MM.1S (cell line): ENCODE measurements around the gene KRT73.

Source experiments
- DNase-seq: peaks from one replicate; pipeline ENCODE4 v3.0.0-alpha.2; 2015
- H2AFZ ChIP-seq: fragments of 300-600 bp; sonication (generic); 2 replicates; pipeline ENCODE4 v1.6.0; 2016; ENCODE audit warnings: antibody characterized with exemption, low read length
- H3F3A ChIP-seq: fragments of 300-600 bp; sonication (generic); 2 replicates; pipeline ENCODE4 v1.6.1; 2016; ENCODE audit warnings: mild to moderate bottlenecking, antibody characterized with exemption, low read length, moderate library complexity, mixed read lengths; ENCODE audit not compliant: insufficient read depth
- H3K27ac ChIP-seq: fragments of 300-600 bp; sonication (generic); 2 replicates; pipeline ENCODE4 v1.5.1; 2016; ENCODE audit warnings: mild to moderate bottlenecking, low read length
- H3K27me3 ChIP-seq: fragments of 300-600 bp; sonication (generic); replicated peaks from 2 replicates; pipeline ENCODE4 v1.6.0; 2016; ENCODE audit warnings: low read length; ENCODE audit not compliant: insufficient read depth
- H3K36me3 ChIP-seq: fragments of 300-600 bp; sonication (generic); replicated peaks from 2 replicates; pipeline ENCODE4 v1.6.1; 2016; ENCODE audit warnings: mild to moderate bottlenecking, low read length, mixed read lengths; ENCODE audit not compliant: insufficient read depth
- H3K4me1 ChIP-seq: fragments of 300-600 bp; sonication (generic); 2 replicates; pipeline ENCODE4 v1.6.1; 2016; ENCODE audit warnings: low read length, mixed read lengths
- H3K4me2 ChIP-seq: fragments of 300-600 bp; sonication (generic); 2 replicates; pipeline ENCODE4 v1.6.0; 2016; ENCODE audit warnings: low read depth, low read length
- H3K4me3 ChIP-seq: fragments of 300-600 bp; sonication (generic); 2 replicates; pipeline ENCODE4 v1.5.1; 2016; ENCODE audit warnings: low read length, mixed read lengths
- H3K79me2 ChIP-seq: fragments of 300-600 bp; sonication (generic); 2 replicates; pipeline ENCODE4 v1.6.1; 2016; ENCODE audit warnings: mixed run types, low read length, mixed read lengths
- H3K9ac ChIP-seq: fragments of 300-600 bp; sonication (generic); 2 replicates; pipeline ENCODE4 v1.6.1; 2016; ENCODE audit warnings: low read length, mixed read lengths
- H3K9me2 ChIP-seq: fragments of 300-600 bp; sonication (generic); replicated peaks from 2 replicates; pipeline ENCODE4 v1.6.1; 2016; ENCODE audit warnings: mild to moderate bottlenecking, low read length, mixed read lengths; ENCODE audit not compliant: insufficient read depth
- H3K9me3 ChIP-seq: fragments of 300-600 bp; sonication (generic); replicated peaks from 2 replicates; pipeline ENCODE4 v1.6.1; 2016; ENCODE audit warnings: mild to moderate bottlenecking, low read length, mixed read lengths; ENCODE audit not compliant: insufficient read depth
- H4K20me1 ChIP-seq: fragments of 300-600 bp; sonication (generic); 2 replicates; pipeline ENCODE4 v1.6.1; 2016; ENCODE audit warnings: mild to moderate bottlenecking, low read length, moderate library complexity, mixed read lengths; ENCODE audit not compliant: insufficient read depth
- EZH2 ChIP-seq: fragments of 300-600 bp; sonication (generic); optimal IDR thresholded peaks from 2 replicates; pipeline ENCODE3; 2017; ENCODE audit warnings: low read depth, mild to moderate bottlenecking, antibody characterized with exemption, low read length, mixed read lengths
- EZH2phosphoT487 ChIP-seq: fragments of 300-600 bp; sonication (generic); IDR thresholded peaks from 2 replicates; pipeline ENCODE4 v1.6.1; 2018; ENCODE audit warnings: antibody characterized with exemption, low read length
- TF ChIP-seq, protein P1 (sequence below): fragments of 300-600 bp; sonication (generic); IDR thresholded peaks from 2 replicates; pipeline ENCODE4 v1.5.1; 2016; ENCODE audit warnings: antibody characterized with exemption, low read length, mixed read lengths

Gene KRT73

DNA sequence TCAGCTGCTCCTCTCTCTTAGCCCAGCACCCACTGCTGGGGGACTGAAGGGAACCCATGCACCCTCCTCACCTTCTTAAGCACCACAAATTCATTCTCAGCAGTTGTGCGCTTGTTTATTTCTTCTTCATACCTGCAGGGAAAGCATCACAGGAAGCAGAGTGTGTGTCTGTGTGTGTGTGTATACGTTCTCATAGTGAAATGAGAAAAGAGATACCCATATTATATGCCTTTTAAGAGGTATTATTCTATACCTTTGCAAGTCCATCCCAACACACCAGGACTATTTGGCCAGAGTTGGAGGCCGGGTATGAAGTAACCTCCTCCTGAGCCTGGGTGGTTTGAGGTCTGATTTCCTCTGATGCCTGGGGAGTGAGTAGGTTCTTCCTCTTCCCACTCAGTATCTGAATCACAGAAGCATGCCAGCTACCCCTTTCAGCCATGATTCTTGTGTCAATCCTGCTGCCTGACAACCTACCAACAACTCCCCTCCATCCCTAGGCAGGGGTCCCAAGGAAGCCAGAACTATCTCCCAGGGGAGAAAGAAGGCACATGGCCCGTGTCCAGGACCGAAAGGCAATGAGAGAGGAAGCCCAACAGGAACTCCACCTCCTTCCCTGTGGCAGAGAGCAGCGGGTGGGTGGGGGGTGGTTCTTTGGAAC lies 3.0 kb downstream of the KRT73 start:
- Histone ChIP-seq H3K27ac (no peak overlapping the region), H3K27me3 (peaks cover 65% of the 10 kb centered on the region), H3K79me2 (no peaks in the 10 kb centered on the region), H3K9ac (no peak overlapping the region), H3F3A (no peaks in the 10 kb centered on the region), H3K4me1 (no peaks in the 10 kb centered on the region), H3K9me3 (no peaks in the 10 kb centered on the region), H3K36me3 (no peaks in the 10 kb centered on the region), H3K4me3 (no peak overlapping the region), H3K4me2 (no peak overlapping the region), H3K9me2 (no peaks in the 10 kb centered on the region), H4K20me1 (no peaks in the 10 kb centered on the region), H2AFZ (no peak overlapping the region)
- DNase-seq: no peak
- TF ChIP-seq EZH2: no peak
- TF ChIP-seq, protein P1, sequence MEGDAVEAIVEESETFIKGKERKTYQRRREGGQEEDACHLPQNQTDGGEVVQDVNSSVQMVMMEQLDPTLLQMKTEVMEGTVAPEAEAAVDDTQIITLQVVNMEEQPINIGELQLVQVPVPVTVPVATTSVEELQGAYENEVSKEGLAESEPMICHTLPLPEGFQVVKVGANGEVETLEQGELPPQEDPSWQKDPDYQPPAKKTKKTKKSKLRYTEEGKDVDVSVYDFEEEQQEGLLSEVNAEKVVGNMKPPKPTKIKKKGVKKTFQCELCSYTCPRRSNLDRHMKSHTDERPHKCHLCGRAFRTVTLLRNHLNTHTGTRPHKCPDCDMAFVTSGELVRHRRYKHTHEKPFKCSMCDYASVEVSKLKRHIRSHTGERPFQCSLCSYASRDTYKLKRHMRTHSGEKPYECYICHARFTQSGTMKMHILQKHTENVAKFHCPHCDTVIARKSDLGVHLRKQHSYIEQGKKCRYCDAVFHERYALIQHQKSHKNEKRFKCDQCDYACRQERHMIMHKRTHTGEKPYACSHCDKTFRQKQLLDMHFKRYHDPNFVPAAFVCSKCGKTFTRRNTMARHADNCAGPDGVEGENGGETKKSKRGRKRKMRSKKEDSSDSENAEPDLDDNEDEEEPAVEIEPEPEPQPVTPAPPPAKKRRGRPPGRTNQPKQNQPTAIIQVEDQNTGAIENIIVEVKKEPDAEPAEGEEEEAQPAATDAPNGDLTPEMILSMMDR: no peak

DNA sequence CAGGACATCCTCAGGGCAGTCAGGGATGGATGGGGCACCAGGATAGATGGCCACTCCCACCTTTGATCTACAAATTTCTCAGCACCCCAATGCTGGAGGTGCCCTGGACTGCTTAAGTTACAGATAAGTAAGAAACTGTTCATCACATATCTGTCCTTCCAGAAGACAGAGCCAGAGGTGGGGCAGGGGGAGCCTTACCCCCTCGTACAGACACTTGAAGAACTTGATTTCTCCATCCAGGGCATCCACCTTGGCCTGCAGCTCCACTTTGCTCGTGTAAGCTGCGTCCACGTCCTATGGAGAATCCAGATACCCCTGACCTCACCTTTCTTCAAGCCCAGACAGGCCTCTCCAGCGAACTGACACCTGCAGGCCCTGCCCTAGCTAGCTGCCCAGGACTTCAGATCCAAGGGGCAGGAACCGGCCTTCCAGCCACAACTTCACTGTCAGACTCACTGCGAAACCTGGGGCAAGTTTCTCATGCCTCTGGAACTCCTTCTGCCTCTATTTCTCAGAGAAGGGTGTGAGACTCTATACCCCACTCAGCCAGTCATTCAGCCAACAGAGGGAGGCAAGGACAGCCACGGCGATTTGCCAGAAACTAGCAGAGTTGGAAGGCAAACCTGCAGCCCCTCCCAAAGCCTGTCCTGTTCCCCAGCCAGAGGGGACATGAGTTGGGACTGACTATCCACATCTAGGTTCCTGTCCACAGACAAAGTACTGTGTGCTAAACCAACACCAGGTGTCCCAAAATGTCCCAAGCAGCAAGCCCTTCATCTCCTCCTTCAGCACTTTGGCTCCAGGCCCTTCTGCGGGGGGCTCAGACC lies 3.8 kb downstream of the KRT73 start:
- H3K36me3 ChIP-seq: no peaks in the 10 kb centered on the region
- H3K4me1 ChIP-seq: no peaks in the 10 kb centered on the region
- H3K9ac ChIP-seq: no peak overlapping the region
- H3K9me2 ChIP-seq: no peaks in the 10 kb centered on the region
- H3K9me3 ChIP-seq: no peaks in the 10 kb centered on the region
- no peaks in the 10 kb centered on the region for H4K20me1 ChIP-seq
- H3K4me2 ChIP-seq: no peak overlapping the region
- TF ChIP-seq, protein P1: no peak
- no peak for TF ChIP-seq EZH2
- no peak for TF ChIP-seq EZH2phosphoT487
- H2AFZ ChIP-seq: no peak overlapping the region
- no peak overlapping the region for H3K4me3 ChIP-seq
- H3F3A ChIP-seq: no peaks in the 10 kb centered on the region
- H3K27me3 ChIP-seq: peaks cover 72% of the 10 kb centered on the region
- no peak overlapping the region for H3K27ac ChIP-seq
- DNase-seq: no peak
- no peaks in the 10 kb centered on the region for H3K79me2 ChIP-seq

DNA sequence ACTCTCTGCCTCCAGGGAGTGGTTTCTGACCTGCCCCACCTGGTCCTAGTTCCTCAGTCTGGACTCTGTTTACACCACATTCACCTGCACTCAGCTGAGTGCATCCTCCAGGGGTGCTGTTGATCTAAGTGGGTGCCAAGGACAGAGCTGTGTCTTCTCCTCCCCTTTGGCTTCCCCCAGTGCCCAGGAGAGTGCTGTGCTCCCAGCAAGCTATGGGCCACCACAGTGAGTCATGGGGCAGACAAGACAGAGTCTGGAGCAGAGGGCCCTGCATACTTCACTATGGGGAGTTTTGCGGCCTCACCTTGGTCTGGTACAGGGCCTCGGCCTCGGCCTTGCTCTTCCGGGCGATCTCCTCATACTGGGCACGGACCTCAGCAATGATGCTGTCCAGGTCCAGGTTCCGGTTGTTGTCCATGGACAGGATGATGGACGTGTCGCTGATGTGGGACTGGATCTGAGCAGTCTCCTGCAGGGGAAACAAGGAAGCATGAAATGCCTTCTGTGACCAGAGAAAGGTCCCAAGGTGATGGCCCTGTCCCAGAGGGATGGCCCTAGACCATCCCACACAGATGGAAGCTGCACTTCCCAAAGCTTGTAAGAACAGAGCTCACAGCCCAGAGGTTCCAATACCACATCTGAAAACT lies 4.9 kb downstream of the KRT73 start:
- H3K27me3 ChIP-seq: peaks cover 71% of the 10 kb centered on the region
- no peak for DNase-seq
- H3K4me3 ChIP-seq: no peak overlapping the region
- no peaks in the 10 kb centered on the region for H3K9me3 ChIP-seq
- H3K27ac ChIP-seq: no peak overlapping the region
- H3K4me1 ChIP-seq: no peaks in the 10 kb centered on the region
- H3K9me2 ChIP-seq: no peaks in the 10 kb centered on the region
- no peak overlapping the region for H3K9ac ChIP-seq
- no peaks in the 10 kb centered on the region for H3K79me2 ChIP-seq
- H2AFZ ChIP-seq: no peak overlapping the region
- H4K20me1 ChIP-seq: no peaks in the 10 kb centered on the region
- no peaks in the 10 kb centered on the region for H3F3A ChIP-seq
- TF ChIP-seq EZH2: no peak
- H3K36me3 ChIP-seq: no peaks in the 10 kb centered on the region
- H3K4me2 ChIP-seq: no peak overlapping the region
